HG03135 (cell line): ENCODE measurements around the gene CCDC86.

Experiments used
- ATAC-seq: cut with Tn5 transposase; IDR thresholded peaks from one replicate; pipeline ENCODE4 v1.9.1; 2021; ENCODE audit warnings: mild to moderate bottlenecking, moderate library complexity; ENCODE audit not compliant: unreplicated experiment

Gene CCDC86

DNA sequence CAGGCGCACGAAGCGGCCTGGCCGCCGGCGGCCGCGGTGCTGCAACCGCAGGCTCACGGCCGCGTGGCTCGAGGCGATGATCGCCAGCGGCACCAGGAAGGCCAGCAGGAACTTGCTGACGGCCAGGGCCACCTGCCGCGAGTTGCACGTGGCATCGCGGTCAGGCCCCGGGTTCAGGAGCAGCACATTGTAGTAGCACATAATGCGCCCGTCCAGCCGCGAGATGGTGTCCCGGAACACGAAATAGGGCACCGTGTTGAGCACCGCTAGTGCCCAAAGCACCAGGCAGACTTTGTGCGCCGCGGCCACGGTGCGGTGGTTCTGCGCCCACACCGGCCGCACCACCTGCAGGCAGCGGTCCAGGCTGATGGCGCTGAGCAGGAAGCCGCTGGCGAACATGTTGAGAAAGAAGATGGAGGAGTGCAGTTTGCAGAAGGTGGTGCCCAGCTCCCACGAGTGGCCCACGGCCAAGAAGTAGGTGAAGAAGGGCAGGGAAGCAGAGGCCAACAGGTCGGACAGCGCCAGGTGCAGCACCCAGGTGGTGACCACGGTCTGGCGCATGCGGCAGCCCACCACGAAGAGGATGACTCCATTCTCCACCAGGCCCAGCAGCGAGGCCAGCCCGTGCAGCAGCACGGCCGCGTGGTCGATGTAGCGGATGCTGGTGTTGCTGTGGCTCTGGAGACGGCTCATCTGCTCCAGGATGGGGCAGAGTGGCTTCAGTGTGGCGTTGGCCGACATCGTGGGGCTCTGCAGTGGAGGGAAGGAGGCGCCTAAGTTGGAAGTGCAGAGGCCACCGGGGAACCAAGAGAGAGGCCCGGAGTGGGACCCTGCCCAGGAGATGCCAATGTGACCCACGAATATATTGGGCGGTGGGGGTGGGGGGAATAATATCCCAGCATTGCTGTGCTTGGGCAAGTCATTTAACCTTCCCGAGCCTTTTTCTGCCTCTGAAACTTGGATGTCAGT lies 11.4 kb downstream of the CCDC86 start:
- ATAC-seq, result no peak

DNA sequence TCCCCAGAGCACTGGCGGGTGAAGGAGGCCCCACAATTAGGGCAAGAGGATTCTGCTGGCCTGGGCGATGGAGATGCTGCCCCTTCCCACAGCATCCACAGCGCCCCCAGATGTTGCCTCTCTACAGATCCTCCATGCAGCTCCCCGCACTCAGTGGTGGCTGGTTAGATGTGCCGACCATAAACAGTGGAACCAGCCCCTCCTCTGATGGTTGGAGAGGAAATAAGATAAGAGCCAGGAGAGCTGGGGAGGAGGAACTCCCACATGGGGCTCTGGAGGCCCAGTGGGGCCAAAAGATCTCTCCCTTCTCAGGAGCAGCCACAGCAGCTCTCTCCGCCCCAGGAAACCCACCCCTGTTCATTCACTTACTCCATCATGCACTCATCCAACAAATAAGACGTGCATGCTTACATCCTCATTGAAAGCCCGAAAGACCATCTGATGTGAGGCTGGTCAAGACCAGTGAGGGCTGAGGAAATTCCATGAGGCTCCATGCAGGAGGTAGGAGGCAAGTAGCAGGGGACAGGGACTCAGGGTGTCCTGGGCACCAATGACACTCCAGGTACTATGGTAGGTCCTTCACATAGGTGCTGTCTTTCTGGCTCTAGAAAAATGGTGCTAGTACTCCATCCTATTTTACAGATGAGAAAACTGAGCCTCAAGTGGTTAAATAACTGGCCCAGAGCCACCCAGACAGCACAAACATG lies 12.4 kb downstream of the CCDC86 start:
- no peak for ATAC-seq

DNA sequence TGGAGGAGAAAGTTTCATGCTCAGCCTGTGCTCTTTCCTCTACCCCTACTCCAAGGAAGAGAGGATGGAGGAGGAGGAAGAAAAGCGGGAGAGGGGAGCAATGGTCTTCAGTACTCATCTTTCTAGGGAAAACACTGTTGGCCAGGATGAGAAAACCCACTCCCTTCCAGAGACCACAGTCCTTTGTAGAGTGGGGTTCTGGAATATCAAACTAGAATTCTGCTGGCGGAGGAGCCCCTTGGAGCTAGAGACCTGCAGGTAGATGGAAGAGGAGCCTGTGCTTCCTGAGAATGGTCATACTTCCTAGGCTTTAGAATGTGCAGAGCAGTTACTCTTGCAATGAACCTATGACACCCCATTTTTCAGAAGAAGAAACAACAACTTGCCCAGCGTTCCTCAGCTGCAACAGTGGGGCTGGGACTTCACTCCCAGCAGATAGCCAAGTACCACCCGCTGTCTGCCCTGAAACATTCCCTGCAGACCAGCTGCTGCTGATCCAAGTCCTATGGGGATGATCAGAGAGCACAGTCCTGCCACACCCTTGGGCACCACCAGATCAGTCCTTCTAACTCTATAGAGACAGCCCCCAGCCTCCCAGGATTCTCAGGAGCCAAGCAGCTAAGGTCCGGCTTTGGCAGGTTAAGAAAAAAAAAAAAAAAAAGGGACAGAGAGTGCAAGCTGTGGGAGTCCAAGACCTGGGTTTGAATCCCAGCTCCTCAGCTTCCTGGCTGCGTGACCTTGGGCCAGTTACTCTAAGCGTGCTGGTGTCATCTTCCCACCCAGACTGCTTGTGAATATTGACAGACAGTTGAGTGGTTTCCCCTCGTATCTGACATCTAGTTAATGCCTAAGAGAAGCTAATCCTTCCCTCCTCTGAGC lies 13.2 kb downstream of the CCDC86 start:
- no peak for ATAC-seq

DNA sequence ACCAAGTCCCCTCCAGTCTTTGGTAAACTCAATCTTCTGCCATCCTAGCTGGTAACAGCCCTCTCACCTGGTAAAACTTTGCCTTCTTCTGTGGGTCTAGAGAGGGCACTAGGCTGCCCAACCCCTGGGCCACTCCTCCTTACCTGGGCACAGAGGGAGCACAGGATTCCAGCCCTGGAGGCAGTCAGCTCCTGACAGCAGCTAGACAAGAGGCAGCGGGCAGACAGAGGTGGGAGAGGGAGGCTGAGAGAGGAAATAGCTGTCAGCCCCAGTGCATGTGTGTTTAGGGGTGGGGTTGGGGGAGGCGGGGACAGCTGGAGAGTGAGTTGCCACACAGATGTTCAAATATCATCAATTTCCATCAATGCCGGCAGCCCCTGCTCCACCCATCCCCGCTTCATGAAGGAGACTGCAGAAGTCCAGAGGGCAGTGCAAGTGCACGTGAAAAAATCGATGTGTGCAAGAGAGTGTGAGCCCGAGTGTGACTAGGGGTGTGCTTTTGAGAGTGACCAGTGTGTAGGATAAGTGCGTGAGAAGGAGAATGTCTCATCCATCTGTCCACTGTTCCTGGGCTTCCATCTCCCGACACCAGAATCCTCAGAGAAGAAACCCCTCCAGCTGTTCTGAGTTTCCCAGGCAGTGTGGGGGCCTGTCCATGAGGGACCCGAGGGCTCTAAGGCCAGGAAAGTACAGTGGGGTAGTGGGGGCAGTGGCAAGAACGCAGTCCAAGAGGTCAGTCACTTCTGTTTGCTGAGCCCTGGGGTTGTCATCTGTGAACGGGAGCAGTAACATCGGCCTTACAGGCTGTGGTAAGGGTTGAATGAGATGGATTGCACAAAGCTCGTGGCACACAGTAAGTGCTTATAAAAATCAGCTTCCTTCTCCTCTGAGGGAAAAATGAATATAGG lies 14.1 kb downstream of the CCDC86 start, which contains the start of gene PTGDR2:
PTGDR2 (minus strand) TSS at position 225 of the 908 bp plus-strand sequence. CDS start 2,228 bp downstream, outside the sequence.
- no peak for ATAC-seq

DNA sequence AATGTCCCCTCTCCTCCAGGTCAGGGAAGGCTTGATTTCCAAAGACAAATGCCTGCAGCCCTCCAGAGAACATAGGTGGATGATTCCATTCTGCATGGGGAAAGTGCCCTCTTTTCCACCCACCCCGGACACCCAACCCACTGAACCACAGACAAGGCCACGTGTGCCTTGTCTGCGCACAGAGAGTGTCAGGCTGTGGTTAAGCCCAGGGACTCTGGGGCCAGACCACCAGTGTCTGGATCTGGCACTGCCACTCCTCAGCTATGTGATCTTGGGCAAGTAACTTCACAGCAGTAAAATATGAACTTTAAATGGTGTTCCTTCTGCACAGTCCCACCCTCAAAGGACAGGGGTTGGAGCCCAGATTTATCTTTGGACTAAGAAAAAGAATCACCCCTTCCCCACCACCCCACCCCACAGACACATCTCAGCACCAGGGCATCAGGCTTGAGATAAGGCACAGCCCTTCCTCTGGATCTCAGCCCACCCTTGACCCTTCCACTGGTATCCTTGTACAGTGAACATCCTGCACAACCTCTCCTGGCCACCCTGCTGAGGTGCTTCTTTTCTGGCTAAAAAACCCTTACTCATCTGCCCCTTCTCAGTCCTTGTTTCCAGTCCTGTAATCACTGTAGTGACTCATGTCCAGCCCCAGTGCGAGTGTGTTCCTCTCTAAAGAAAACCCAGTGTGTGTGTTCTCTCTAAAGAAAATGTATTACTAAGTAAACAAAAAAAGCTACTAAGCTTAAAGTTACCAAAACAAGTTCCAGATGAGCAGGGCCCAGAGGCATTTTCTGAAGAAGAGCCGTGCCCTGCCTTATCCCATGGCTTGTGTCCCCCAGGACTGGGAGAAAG lies 15.7 kb downstream of the CCDC86 start:
- no peak for ATAC-seq

DNA sequence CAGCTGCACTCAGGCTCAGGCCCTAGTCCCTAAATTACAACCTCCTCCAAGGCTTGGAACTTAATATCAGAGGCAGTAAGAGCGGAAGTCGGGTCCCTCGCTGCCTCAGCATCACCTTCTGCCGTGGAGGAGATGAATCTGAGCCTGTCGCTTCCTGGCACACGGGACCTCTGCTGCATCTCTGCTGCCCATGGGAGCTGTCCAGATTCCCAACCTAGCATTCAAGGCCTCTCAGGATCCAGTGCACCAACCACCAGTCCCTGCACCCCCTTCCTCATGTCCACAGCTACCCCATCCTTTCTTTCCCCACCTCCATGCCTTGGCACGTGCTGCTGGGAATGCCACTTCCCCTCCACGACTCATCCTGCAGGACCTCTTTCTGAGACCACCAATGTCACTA lies 16.3 kb downstream of the CCDC86 start:
- no peak for ATAC-seq

DNA sequence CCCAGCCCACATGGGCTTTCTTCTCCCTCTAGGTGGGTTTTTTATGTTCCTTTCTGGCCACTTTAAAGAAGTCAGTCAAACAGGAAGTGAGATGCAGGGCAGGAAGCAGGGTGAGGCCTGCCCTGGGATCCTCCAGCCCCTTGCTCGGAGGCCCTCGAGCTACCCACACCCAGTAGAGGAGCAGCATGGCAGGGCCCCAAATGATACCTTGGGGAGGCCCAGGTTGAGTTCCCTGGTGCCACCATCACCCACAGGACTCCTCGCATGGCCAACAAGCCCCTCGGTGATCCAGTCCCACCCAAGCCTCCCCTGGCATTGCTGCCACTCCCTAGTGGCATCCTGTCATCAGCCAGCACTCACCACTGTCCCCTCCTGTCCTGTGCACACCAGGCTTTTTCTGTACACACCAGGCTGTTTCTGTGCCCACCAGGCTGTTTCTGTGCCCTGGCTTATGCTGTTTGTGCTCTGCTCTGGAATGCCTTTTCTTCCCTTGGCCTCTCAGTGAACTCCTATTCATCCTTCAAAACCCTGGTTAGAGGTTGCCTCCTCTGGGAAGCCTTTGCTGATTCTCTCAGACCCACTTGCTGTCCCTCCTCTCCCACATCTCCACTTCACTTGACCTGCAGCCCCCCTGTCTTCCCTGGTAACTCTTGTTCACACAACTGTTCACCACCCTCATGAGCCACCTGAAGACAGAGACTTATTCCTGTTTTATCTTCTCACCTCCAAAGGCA lies 17.0 kb downstream of the CCDC86 start:
- no peak for ATAC-seq

DNA sequence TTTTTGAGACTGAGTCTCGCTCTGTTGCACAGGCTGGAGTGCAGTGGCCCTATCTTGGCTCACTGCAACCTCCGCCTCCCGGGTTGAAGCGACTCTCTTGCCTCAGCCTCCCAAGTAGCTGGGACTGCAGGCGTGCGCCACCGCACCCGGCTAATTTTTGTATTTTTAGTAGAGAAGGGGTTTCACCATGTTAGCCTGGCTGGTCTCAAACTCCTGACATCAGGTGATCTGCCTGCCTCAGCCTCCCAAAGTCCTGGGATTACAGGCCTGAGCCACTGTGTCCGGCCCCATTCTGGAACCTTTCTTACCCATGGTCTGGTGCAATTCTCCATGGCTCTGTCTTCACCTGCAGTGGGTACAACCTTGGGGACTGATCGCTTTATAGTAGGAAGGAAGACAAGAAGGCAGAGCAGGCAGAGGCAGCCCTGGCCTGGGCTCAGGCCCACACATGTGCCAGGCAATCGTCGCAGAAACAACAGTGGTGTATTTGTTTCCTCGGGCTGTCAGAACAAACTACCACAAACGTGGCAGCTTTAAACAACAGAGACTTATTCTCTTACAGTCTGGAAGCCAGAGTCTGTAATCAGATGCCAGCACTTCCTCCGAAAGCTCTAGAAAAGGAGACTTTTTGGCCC lies 17.8 kb downstream of the CCDC86 start:
- no peak for ATAC-seq

DNA sequence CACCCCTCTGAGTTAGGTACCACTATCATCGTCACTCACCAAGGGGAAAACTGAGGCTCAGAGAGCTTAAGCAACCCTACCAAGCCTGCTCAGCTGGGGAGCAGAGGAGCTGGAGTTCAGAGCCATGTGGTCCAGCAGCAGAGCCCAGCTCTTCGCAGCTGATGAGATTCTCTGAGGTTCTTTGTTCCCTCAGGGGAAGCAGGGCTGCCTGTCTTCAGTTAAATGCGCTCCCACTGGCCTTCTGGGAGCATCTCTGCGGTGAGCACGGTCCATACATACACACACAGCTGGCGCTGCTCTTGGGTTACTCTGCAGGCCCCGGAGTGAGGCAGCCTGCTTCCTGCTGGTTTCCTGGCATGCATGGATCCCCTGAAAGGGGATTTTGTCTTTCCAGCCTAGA lies 19.0 kb downstream of the CCDC86 start:
- no peak for ATAC-seq

DNA sequence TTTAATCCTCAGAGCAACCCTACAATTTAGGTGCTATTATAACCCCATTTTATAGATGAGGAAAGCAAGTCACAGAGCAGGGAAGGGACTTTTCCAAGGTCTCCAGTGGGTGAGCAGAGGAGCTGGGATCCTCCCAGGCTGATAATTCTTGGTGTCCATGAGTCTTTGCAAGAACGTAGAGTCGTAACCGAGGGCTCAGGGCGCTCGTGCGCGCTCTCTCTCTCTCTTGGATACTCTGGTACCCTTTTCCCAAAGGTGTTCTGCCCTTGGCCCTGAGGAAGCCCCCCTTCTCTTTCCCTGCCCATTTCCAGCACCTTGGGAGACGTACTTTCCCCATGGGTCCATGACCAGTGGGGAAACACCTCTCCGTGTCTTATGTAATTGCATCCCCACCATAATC lies 20.3 kb downstream of the CCDC86 start:
- ATAC-seq, result no peak

DNA sequence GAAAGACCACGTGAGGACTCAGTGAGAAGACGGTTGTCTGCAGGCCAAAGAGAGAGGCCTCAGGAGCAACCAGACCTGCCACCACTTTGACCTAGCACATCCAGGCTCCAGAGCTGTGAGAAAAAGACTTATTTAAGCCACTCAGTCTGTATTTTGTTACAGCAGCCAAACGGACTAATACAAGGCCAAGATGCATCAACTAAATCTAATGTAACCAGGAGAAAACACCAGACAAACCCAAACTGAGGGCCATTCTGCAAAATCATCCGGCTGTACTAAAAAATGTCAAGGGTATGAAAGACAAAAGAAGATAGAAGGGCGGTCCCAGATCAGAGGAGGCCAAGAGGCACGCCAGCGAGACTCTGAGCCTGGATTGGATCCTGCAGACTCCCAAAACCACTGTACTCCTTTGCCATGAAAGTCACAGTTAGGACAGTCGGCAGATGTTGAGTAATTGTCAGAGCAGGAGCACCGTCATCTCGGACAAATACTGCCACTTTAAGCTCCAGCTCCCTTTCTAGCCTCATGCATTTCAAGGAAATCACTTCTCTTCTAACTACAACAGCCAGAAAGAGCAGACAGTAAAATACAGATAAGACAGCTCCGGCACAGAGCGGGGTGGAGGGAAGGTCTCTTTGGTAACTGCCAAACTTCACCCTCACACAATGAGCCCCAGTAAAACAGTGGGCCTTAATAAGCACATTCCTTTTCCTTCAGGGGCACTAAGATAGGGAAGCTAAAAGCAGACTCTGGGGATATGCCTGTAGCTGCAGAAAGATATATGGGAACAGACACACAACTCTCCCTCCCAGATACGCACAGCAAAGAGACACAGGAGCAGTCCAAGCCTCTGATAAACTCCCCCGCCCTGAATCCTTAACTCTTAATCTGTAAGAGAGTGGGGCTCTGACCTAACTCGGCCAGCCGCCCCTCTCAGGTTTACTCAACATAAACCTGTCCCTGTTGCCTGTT lies 21.9 kb downstream of the CCDC86 start:
- no peak for ATAC-seq

DNA sequence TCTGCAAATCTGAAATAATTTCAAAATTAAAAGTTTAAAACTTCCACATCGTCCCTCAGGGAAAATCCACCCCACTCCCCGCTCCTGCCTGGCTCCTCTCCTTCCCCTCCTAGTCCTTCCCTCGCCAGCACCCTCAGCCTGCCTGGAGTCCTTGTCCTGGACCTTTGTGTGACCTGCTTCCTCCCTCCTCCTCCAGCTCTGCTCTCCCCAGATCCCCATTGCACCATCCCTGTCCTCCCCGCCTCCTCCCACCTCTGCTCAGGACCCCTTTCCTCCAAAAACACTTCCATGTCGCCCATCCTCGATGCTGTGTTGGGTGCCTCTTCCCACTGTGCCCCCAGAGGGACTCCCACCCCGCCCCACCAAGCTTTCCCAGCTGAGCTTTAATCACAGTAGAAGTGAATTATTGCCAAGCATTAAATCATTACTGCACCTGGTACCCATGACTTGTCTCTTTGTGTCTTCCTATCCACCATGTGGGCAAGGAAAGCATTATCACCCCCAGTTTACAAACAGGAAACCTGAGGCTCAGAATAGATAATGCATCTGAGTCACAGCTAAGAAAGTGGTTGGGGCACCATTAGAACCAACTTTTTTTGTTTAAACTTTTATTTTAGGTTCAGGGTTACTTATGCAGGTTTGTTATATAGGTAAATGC lies 23.1 kb downstream of the CCDC86 start:
- ATAC-seq, result no peak

DNA sequence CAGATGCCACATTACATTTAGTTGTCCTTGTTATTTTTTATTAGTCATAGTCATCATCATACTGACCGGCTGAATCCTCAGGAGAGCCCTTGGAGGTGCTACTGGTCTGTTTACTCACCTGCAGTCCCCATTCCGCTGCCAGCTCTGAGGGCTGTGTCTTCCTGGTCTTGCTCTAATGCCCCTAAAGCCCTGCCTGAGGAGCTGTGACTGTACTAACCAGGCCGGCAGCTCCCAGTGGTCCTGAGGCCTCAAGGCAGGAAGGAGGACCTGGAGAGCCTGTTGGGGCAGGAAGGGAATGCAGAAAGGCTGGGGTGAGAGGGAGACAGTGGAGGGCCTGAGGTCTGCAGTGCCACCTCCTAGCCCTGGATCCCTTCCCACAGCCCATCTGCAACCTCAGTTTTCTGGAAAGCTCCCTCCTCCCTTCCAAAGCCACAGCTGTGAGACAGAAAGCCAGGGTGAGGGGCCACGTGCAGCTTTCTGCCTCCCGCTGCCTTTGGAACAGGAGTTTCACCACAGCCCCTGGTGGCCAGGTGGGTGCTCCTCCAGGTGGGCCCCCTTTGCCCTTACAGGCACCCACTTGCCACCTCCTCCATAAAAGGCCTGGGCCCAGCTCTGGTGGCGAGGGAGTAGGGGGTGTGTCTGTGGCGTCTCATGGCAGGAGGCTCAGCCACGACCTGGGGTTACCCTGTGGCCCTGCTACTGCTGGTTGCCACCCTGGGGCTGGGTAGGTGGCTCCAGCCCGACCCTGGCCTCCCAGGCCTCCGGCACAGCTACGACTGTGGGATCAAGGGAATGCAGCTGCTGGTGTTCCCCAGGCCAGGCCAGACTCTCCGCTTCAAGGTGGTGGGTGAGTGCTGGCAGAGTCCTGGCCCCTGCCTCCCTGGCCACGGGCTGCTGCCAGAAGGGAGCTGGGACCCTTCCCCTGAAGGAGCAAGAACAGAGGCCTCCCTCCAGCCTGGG lies 25.3 kb downstream of the CCDC86 start, which contains the start of gene ZP1:
ZP1 (plus strand) TSS at position 632 of the 960 bp plus-strand sequence; CDS start at position 652, 20 bp downstream.
- no peak for ATAC-seq

DNA sequence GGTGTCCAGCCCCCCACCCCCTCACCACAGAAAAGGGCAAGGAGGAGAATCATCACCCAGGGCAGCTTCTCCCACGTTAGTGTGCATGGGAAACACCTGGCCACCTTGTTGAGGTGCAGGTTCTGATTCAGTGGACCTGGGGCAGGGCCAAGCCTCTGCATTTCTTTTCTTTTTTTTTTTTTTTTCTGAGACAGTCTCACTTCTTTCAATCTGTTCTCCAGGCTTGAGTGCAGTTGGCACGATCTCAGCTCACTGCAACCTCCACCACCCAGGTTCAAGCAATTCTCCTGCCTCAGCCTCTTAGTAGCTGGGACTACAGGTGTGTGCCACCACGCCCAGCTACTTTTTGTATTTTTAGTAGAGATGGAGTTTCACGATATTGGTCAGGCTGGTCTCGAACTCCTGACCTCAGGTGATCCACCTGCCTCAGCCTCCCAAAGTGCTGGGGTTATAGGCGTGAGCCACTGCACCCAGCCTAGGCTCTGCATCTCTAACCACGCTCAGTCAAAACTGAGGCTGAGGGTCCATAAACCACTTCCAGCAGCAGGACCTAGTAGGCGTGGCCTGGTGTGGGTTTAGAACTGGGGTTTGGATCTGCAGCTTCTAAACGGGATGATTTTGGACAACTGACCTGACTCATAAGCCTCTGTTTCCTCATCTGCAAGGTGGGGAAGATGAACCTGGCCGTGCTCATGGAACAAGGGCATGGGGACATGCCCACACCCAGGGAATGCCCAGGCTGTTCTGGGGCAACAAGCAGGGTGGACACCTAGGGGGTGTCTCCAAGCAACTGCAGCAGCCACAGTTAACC lies 26.2 kb downstream of the CCDC86 start:
- no peak for ATAC-seq
